SK-N-SH (cell line): ENCODE data around the gene UCHL5. TPM values are rescaled to one million over a fixed set of nuclear protein-coding genes. Genes with fewer than 3 reads are reported as not detected.

Source experiments
- CTCF ChIA-PET: fragments of 300-600, 350-600 bp; formaldehyde crosslinking; extraction: SDS; loops from one replicate; lab custom pipeline; 2021; lab: Yijun Ruan, JAX
- POLR2A ChIA-PET: fragments of 350-600 bp; sonication (Branson Sonifier 250); formaldehyde crosslinking; extraction: SDS; loops from one replicate; lab custom pipeline; 2020; ENCODE audit warnings: antibody characterized with exemption, inconsistent platforms; lab: Yijun Ruan, JAX
- DNase-seq: peaks from one replicate; pipeline ENCODE4 v3.0.0; 2012
- H2AFZ ChIP-seq: fragments of 200-600 bp; sonication (generic); 2 replicates; pipeline ENCODE4 v1.8.1; 2016; ENCODE audit warnings: antibody characterized with exemption, mild to moderate bottlenecking, low read depth
- H3F3A ChIP-seq: fragments of 200-600 bp; sonication (generic); replicated peaks from 2 replicates; pipeline ENCODE3; 2016; ENCODE audit warnings: antibody characterized with exemption, mild to moderate bottlenecking; ENCODE audit not compliant: insufficient read depth
- H3K27ac ChIP-seq, 2 experiments: fragments of 200-500 bp in 1 of 2; fragments of 200-600 bp in 1 of 2; sonication (Bioruptor generic) in 1 of 2; sonication (generic), shearing (Covaris generic) in 1 of 2; 2 replicates each; pipeline versions ENCODE4 v1.5.1 to v1.6.1; 2014 to 2016; ENCODE audit warnings: low read depth in 2 of 2, inconsistent platforms in 1 of 2, low read length in 1 of 2, mild to moderate bottlenecking in 1 of 2, mixed read lengths in 1 of 2
- H3K27me3 ChIP-seq: fragments of 200-600 bp; sonication (generic), shearing (Covaris generic); 2 replicates; pipeline ENCODE4 v1.6.1; 2016; ENCODE audit warnings: mixed run types; ENCODE audit not compliant: insufficient read depth
- H3K36me3 ChIP-seq, 2 experiments: fragments of 200-500 bp in 1 of 2; fragments of 200-600 bp in 1 of 2; sonication (Bioruptor generic) in 1 of 2; sonication (generic) in 1 of 2; replicated peaks in 1 of 2; 2 replicates each; pipeline versions ENCODE3 to v1.5.1; 2014 to 2016; ENCODE audit warnings: low read length in 1 of 2, mild to moderate bottlenecking in 1 of 2; ENCODE audit not compliant: insufficient read depth in 2 of 2, control insufficient read depth in 1 of 2
- H3K4me1 ChIP-seq, 2 experiments: fragments of 200-500 bp in 1 of 2; fragments of 200-600 bp in 1 of 2; sonication (Bioruptor generic) in 1 of 2; sonication (generic), shearing (Covaris generic) in 1 of 2; 2 replicates each; pipeline versions ENCODE4 v1.5.1 to v1.6.1; 2014 to 2016; ENCODE audit warnings: low read depth in 1 of 2, low read length in 1 of 2, mixed run types in 1 of 2; ENCODE audit not compliant: insufficient read depth in 2 of 2, control insufficient read depth in 1 of 2
- H3K4me2 ChIP-seq: fragments of 200-600 bp; sonication (generic), shearing (Covaris generic); 2 replicates; pipeline ENCODE4 v1.6.1; 2017; ENCODE audit warnings: mixed run types
- H3K4me3 ChIP-seq, 2 experiments: fragments of 200-500 bp in 1 of 2; fragments of 200-600 bp in 1 of 2; sonication (Bioruptor generic) in 1 of 2; sonication (generic), shearing (Covaris generic) in 1 of 2; 2 replicates each; pipeline versions ENCODE4 v1.5.1 to v1.8.1; 2014 to 2016; ENCODE audit warnings: low read depth in 2 of 2, inconsistent platforms in 1 of 2, low read length in 1 of 2, mild to moderate bottlenecking in 1 of 2, mixed read lengths in 1 of 2, moderate library complexity in 1 of 2
- H3K79me2 ChIP-seq: fragments of 200-600 bp; sonication (generic); 2 replicates; pipeline ENCODE4 v1.8.1; 2017; ENCODE audit warnings: mild to moderate bottlenecking; ENCODE audit not compliant: insufficient read depth
- H3K9ac ChIP-seq: fragments of 200-600 bp; sonication (generic); 2 replicates; pipeline ENCODE4 v1.6.1; 2017; ENCODE audit warnings: mixed run types
- H3K9me2 ChIP-seq: fragments of 200-600 bp; sonication (generic); 2 replicates; pipeline ENCODE4 v1.6.1; 2017; ENCODE audit warnings: mixed run types
- H3K9me3 ChIP-seq: fragments of 200-600 bp; sonication (generic); 2 replicates; pipeline ENCODE4 v1.6.1; 2017; ENCODE audit warnings: mixed run types, mild to moderate bottlenecking, moderate library complexity
- H4K20me1 ChIP-seq: fragments of 200-600 bp; sonication (generic); 2 replicates; pipeline ENCODE4 v1.6.1; 2017; ENCODE audit warnings: mild to moderate bottlenecking, mixed run types; ENCODE audit not compliant: insufficient read depth
- CHD2 ChIP-seq: fragments of 150-350 bp; IDR thresholded peaks from 2 replicates; pipeline ENCODE4 v1.6.1; 2018; ENCODE audit warnings: low read length; ENCODE audit not compliant: partially characterized antibody
- EP300 ChIP-seq, 2 experiments: IDR thresholded peaks; 2 replicates each; pipeline versions ENCODE4 v1.4.0 to v1.6.1; 2012; ENCODE audit warnings: borderline replicate concordance in 1 of 2, low read depth in 1 of 2, low read length in 1 of 2
- EZH2phosphoT487 ChIP-seq: fragments of 200-600 bp; sonication (generic); IDR thresholded peaks from 2 replicates; pipeline ENCODE4 v1.6.1; 2017; ENCODE audit warnings: low read depth, mixed run types, mild to moderate bottlenecking, antibody characterized with exemption, moderate library complexity, borderline replicate concordance
- FOSL2 ChIP-seq: IDR thresholded peaks from 2 replicates; pipeline ENCODE4 v1.4.0; 2012; ENCODE audit warnings: low read depth, mild to moderate bottlenecking, moderate library complexity, borderline replicate concordance
- FOXJ3 ChIP-seq: sonication (generic); formaldehyde crosslinking; IDR thresholded peaks from 2 replicates; pipeline ENCODE4 v1.5.1; 2020; ENCODE audit warnings: mild to moderate bottlenecking, missing genetic modification reagents
- GABPA ChIP-seq: IDR thresholded peaks from 2 replicates; pipeline ENCODE4 v1.4.0; 2012; ENCODE audit warnings: low read depth, mild to moderate bottlenecking
- GATA2 ChIP-seq: sonication (generic); formaldehyde crosslinking; IDR thresholded peaks from 2 replicates; pipeline ENCODE4 v1.5.0; 2020; ENCODE audit warnings: mild to moderate bottlenecking, missing genetic modification reagents
- JUND ChIP-seq: IDR thresholded peaks from 2 replicates; pipeline ENCODE4 v1.4.0; 2012
- MEF2A ChIP-seq: IDR thresholded peaks from 2 replicates; pipeline ENCODE4 v1.4.0; 2012; ENCODE audit warnings: low read depth, borderline replicate concordance
- POLR2AphosphoS5 ChIP-seq: IDR thresholded peaks from 2 replicates; pipeline ENCODE4 v1.6.1; 2012; ENCODE audit warnings: low read depth, low read length
- RCOR1 ChIP-seq: fragments of 150-350 bp; IDR thresholded peaks from 2 replicates; pipeline ENCODE4 v1.6.1; 2017; ENCODE audit warnings: antibody characterized with exemption, low read length
- REST ChIP-seq: IDR thresholded peaks from 2 replicates; pipeline ENCODE4 v1.6.1; 2012; ENCODE audit warnings: mild to moderate bottlenecking, low read depth, low read length, moderate library complexity
- RFX5 ChIP-seq: IDR thresholded peaks from 2 replicates; pipeline ENCODE4 v1.6.1; 2012; ENCODE audit warnings: mild to moderate bottlenecking, improper control_type of control experiment, low read length
- SIN3A ChIP-seq: IDR thresholded peaks from 2 replicates; pipeline ENCODE4 v1.6.1; 2012; ENCODE audit warnings: low read depth, mild to moderate bottlenecking, low read length, moderate library complexity, borderline replicate concordance
- SMC3 ChIP-seq: IDR thresholded peaks from 2 replicates; pipeline ENCODE4 v1.6.1; 2012; ENCODE audit warnings: low read depth, low read length, improper control_type of control experiment
- TAF1 ChIP-seq: IDR thresholded peaks from 2 replicates; pipeline ENCODE4 v1.6.1; 2012; ENCODE audit warnings: low read depth, mild to moderate bottlenecking, low read length, moderate library complexity, borderline replicate concordance
- TCF12 ChIP-seq: IDR thresholded peaks from 2 replicates; pipeline ENCODE4 v1.4.0; 2012
- TEAD4 ChIP-seq: IDR thresholded peaks from 2 replicates; pipeline ENCODE4 v1.4.0; 2012; ENCODE audit warnings: mild to moderate bottlenecking, borderline replicate concordance; ENCODE audit not compliant: insufficient read depth
- YY1 ChIP-seq: IDR thresholded peaks from 2 replicates; pipeline ENCODE4 v1.4.0; 2012; ENCODE audit warnings: low read depth, mild to moderate bottlenecking
- WGBS: methylation state at CpG from one replicate; pipeline ENCODE4 v1.1.6; 2017; ENCODE audit warnings: low lambda C conversion rate; 5-methylcytosine and 5-hydroxymethylcytosine counted together
- polyA plus RNA-seq, 3 experiments: library from polyadenylated mRNA; depleted of rRNA; stranded (reverse); fragments of >200 nt; gene quantifications; 2 replicates each; pipeline ENCODE4 v1.2.3, GENCODE V29; 2012
- TF ChIP-seq, protein P1 (sequence below): fragments of 150-350 bp; IDR thresholded peaks from 2 replicates; pipeline ENCODE4 v1.6.1; 2017; ENCODE audit warnings: antibody characterized with exemption, low read length, low read depth, borderline replicate concordance
- TF ChIP-seq, protein P2 (sequence below): IDR thresholded peaks from 2 replicates; pipeline ENCODE4 v1.4.0; 2012; ENCODE audit warnings: low read depth, borderline replicate concordance
- TF ChIP-seq, protein P3 (sequence below): fragments of 200-600 bp; sonication (generic); IDR thresholded peaks from 2 replicates; pipeline ENCODE4 v1.6.1; 2017; ENCODE audit warnings: antibody characterized with exemption, mild to moderate bottlenecking, moderate library complexity

The UCHL5 gene
- polyA plus RNA-seq, 1 of the 3 experiments (the other 2 are of a cell fraction) = 14.9 TPM

- H3K9me2 ChIP-seq = no peaks in the 10 kb centered on the region
- no peak overlapping the region for H2AFZ ChIP-seq
- no peak for DNase-seq
- no peak overlapping the region for H3K4me2 ChIP-seq
- no peaks in the 10 kb centered on the region for H3K9me3 ChIP-seq
- H3K4me1 ChIP-seq = peaks cover 6 to 8% of the 10 kb centered on the region in 2 experiments; a peak in 3 of 4 replicates
- H3K9ac ChIP-seq = no peak overlapping the region
- H3K79me2 ChIP-seq = peaks cover 86% of the 10 kb centered on the region
- peaks cover 42% of the 10 kb centered on the region for H4K20me1 ChIP-seq
- H3F3A ChIP-seq = peaks cover 4% of the 10 kb centered on the region
- CTCF ChIA-PET = no interaction called here
- peaks cover 11 to 32% of the 10 kb centered on the region in 2 experiments for H3K36me3 ChIP-seq
- TF ChIP-seq SMC3 (no peak), FOXJ3 (no peak), GATA2 (CRISPR knock-in tag) (no peak), EZH2phosphoT487 (no peak), MEF2A (no peak), TEAD4 (no peak), POLR2AphosphoS5 (no peak)
- TF ChIP-seq, protein P1, sequence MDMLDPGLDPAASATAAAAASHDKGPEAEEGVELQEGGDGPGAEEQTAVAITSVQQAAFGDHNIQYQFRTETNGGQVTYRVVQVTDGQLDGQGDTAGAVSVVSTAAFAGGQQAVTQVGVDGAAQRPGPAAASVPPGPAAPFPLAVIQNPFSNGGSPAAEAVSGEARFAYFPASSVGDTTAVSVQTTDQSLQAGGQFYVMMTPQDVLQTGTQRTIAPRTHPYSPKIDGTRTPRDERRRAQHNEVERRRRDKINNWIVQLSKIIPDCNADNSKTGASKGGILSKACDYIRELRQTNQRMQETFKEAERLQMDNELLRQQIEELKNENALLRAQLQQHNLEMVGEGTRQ = no peak
- no peak overlapping the region for H3K27ac ChIP-seq
- H3K4me3 ChIP-seq = no peak overlapping the region
- no peaks in the 10 kb centered on the region for H3K27me3 ChIP-seq
- POLR2A ChIA-PET = no interaction called here
Observed at GRCh38 chr1:193068013-193068412, 8.9 kb upstream of the UCHL5 start.

- H3K4me3 ChIP-seq = no peak overlapping the region
- H3K36me3 ChIP-seq = peaks cover 8 to 28% of the 10 kb centered on the region in 2 experiments
- no peak overlapping the region for H2AFZ ChIP-seq
- H3K4me1 ChIP-seq = peaks cover 7 to 8% of the 10 kb centered on the region in 2 experiments; a peak in 3 of 4 replicates
- no peak for DNase-seq
- no peak overlapping the region for H3K9ac ChIP-seq
- CTCF ChIA-PET = no interaction called here
- H3K9me3 ChIP-seq = no peaks in the 10 kb centered on the region
- WGBS = 99% methylated on average over 4 of the region's 4 CpGs
- H3K27me3 ChIP-seq = no peaks in the 10 kb centered on the region
- H3K79me2 ChIP-seq = peaks cover 88% of the 10 kb centered on the region
- H4K20me1 ChIP-seq = peaks cover 50% of the 10 kb centered on the region
- POLR2A ChIA-PET = no interaction called here
- H3K9me2 ChIP-seq = no peaks in the 10 kb centered on the region
- peaks cover 4% of the 10 kb centered on the region for H3F3A ChIP-seq
- H3K27ac ChIP-seq = no peak overlapping the region
- H3K4me2 ChIP-seq = no peak overlapping the region
- TF ChIP-seq, protein P2, sequence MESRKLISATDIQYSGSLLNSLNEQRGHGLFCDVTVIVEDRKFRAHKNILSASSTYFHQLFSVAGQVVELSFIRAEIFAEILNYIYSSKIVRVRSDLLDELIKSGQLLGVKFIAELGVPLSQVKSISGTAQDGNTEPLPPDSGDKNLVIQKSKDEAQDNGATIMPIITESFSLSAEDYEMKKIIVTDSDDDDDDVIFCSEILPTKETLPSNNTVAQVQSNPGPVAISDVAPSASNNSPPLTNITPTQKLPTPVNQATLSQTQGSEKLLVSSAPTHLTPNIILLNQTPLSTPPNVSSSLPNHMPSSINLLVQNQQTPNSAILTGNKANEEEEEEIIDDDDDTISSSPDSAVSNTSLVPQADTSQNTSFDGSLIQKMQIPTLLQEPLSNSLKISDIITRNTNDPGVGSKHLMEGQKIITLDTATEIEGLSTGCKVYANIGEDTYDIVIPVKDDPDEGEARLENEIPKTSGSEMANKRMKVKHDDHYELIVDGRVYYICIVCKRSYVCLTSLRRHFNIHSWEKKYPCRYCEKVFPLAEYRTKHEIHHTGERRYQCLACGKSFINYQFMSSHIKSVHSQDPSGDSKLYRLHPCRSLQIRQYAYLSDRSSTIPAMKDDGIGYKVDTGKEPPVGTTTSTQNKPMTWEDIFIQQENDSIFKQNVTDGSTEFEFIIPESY = no peak
- no peak for TF ChIP-seq TAF1
- TF ChIP-seq EP300 (IDR thresholded peaks at IDR 0.05; ENCODE audit: borderline replicate concordance in 1 of 2, low read depth in 1 of 2, low read length in 1 of 2) = no peak
- no peak for TF ChIP-seq FOSL2
- no peak for TF ChIP-seq JUND
- TF ChIP-seq, protein P3, sequence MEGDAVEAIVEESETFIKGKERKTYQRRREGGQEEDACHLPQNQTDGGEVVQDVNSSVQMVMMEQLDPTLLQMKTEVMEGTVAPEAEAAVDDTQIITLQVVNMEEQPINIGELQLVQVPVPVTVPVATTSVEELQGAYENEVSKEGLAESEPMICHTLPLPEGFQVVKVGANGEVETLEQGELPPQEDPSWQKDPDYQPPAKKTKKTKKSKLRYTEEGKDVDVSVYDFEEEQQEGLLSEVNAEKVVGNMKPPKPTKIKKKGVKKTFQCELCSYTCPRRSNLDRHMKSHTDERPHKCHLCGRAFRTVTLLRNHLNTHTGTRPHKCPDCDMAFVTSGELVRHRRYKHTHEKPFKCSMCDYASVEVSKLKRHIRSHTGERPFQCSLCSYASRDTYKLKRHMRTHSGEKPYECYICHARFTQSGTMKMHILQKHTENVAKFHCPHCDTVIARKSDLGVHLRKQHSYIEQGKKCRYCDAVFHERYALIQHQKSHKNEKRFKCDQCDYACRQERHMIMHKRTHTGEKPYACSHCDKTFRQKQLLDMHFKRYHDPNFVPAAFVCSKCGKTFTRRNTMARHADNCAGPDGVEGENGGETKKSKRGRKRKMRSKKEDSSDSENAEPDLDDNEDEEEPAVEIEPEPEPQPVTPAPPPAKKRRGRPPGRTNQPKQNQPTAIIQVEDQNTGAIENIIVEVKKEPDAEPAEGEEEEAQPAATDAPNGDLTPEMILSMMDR = no peak
- no peak for TF ChIP-seq RFX5
- no peak for TF ChIP-seq MEF2A
- no peak for TF ChIP-seq GABPA
- no peak for TF ChIP-seq RCOR1
- no peak for TF ChIP-seq TCF12
- no peak for TF ChIP-seq SIN3A
- TF ChIP-seq YY1 = no peak
- no peak for TF ChIP-seq CHD2
- TF ChIP-seq REST = no peak
Observed at GRCh38 chr1:193066606-193067005, 7.4 kb upstream of the UCHL5 start.
